ENCODE measurements around the gene CLEC11A.

Gene CLEC11A

DNA sequence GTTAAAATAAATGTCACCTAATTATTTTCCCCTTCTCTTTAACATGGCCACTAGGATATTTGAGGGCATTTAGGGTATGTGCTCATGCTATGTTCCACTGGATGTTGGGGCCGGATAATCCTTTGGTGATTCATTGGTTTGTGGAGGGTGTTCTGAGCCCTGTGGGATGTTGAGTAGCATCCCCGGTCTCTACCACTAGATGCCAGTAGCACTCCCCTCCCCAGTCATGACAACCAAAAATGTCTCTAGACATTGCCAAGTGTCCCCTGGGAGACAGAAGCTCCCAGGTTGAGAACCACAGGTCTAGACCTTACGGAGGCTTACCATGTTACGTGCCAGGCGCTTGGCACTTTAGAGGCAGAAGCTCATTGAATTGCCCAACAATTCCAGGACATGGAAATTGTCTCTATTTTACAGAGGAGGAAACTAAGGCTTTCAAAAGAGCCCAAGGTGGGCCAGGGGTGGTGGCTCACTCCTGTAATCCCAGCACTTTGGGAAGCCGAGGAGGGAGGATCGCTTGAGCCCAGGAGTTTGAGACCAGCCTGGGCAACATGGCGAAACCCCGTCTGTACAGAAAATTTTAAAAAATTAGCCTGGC, 17.6 kb upstream of the CLEC11A start:
- DNase-seq: peak; percentile 24

DNA sequence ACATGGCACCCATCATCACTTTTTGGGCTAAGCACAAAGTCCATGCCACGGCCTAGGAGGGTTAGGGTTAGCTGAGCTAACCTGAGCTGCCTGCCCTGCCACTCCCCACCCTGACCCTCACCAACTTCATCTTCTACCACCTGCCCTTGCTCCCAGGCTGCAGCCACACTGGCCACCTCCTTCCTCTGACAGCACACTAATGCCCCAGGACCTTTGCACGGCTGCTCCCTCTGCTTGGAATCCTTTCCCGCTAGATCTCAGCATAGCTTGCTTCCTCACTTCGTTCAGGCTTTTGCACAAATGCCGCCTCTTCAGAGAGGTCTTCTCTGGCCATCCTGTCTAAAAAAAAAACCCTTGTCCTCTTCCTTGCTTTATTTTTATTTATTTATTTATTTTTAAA, 16.8 kb upstream of the CLEC11A start:
- DNase-seq: no peak

DNA sequence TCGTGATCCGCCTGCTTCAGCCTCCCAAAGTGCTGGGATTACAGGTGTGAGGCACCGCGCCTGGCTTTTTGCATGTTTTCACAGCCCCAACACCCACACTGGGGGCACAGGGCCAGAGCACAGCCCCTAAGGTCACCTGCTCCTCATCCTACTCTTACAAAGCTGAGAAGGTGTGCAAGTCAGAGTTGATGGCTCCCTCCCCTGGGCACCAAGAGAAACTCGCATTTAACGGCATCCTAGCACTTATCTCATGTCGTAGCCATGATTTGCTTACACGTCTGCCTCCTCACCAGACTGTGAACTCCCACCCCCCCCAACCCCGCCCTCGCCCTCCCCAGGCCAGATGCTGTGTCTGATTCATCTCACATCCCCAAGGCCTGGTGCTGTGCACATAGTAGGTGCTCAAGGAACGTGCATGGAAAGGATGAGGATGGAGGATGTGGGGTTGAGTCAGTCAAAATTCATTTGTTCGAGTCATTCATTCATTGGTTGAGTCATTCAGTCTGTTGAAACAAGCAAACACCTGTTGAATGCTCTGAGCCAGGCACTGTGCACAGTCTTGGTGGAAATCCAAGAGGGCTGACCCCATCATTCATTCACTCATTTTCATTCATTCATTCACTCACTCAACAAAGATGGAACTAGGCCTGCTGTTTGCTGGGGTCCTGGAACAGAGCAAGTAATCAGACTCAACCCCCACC, 14.8 kb upstream of the CLEC11A start:
- no peak for DNase-seq

DNA sequence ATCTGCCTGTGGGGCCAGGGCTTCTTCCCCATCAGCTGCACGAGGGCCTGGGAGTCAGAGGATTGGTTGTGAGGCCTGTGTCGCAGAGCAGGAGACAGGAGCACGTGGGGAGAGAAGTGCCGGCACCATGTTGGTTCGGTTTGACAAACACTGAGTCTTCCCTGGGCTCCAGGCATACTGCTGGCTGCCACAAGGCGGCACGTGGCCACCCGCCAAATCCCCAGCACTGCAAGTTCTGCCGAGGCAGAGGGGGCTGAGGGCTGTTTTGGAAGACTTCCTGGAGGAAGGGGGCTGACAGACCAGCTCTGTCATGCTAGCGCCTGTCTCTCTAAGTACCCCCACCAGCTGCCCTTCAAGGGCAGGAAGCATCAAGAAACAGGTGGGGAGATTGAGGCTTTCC, 13.1 kb upstream of the CLEC11A start:
- DNase-seq: no peak

DNA sequence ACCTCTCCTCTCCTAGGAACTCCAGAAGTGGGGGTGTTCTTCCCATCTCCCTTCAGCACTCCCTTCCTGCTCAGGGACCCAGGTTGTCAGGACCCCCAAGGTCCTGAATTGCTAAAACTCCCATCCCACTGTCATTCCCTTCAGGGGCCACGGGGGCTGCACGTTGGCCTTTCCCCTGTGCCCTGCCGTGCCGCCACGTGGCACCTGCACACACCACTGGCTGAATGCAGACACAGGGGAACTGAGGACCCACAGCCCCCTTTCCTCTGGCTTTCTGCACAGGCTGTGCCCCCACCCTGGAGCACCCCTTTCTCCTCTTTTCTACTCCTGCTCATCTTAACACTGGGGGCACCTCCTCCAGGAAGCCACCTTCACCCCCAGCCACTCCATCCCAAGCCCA, 12.6 kb upstream of the CLEC11A start:
- DNase-seq: no peak

DNA sequence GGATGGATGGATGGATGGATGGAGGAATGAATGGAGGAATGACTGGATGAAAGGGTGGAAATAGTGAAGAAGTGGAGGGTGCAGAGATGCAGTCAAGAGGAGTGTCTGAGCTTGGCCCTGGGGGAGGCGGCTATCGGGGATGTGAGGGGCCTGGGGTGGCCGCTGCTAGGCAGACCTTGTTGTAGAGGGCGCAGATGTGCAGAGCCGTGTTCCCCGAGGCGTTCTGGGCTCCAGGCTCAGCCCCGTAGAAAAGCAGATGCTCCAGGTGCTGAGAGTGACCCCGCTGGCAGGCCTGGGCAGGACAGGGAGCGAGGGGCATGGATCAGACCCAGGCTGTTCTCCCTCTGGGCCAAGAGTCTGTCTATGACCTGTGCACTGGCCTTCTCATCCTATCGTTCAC, 12.0 kb upstream of the CLEC11A start:
- DNase-seq: no peak

DNA sequence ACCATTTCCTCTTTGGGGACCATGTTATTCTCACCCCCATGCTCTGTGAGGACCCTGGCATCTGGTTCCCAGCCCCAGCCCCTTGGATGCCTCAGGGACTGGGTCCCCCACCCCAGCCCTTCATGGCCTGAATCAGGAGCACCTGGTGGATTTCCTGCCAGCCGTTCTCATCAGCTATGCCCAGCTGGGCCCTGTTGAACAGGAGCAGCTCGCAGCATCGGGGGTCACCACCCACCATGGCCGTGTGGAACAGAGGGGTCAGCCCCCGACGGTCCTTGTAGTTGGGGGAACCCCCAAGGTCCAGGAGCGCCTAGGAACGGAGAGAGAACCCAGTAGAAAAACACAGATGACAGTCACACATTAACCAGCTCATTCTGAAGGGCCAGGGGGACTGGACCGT, 11.4 kb upstream of the CLEC11A start:
- DNase-seq: no peak

DNA sequence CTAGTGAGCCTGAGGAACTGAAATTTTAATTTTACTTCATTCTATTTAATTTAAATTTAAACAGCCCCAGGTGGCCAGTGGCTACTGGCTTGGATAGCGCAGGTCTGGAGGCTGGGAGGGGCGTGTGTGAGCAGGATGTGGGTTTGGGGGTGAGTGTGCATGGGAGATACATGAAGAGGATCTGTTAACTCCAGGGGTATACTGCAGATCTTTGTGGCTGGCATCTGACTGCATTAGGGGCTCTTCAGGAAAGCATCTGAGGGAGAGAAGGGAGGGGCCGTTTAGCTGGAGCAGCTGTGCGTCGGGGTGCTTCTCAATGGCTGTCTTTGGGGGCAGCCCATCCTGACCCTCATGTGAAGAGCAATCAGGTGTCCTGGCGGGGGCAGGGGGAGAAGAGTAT, 10.3 kb upstream of the CLEC11A start:
- DNase-seq: no peak

DNA sequence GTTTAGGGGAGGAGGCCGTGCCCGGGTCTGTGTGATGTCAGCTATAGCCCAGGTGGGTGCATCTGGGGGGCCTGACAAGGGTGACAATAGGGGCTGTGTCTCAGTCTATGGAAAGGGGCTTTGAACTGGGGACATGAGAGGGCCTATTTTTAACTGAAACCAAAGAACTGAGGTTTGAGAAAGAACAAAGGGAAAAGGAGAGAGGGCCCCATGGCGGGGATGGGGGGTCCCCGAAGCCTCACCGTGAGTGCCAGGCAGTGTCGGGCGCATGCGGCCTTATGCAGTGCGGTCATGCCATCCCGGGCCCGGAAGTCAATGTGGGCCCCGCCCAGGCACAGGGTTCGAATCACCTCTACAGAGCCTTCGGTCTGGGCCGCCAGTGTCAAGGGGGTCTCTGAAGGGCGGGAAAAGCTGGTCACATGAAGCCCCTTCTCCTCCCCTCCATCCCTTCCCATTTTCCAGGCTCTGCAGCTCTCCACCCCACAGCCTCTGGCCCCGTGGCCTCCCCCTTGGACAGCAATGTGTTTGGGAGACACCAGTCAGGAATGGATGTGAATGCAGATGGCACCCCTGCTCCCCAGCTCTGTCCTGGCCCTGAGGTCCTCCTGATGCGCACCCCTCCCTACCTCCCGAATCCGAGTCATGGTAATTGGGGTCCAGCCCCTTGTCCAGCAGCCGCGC, 9.5 kb upstream of the CLEC11A start:
- peak; percentile 13 for DNase-seq

DNA sequence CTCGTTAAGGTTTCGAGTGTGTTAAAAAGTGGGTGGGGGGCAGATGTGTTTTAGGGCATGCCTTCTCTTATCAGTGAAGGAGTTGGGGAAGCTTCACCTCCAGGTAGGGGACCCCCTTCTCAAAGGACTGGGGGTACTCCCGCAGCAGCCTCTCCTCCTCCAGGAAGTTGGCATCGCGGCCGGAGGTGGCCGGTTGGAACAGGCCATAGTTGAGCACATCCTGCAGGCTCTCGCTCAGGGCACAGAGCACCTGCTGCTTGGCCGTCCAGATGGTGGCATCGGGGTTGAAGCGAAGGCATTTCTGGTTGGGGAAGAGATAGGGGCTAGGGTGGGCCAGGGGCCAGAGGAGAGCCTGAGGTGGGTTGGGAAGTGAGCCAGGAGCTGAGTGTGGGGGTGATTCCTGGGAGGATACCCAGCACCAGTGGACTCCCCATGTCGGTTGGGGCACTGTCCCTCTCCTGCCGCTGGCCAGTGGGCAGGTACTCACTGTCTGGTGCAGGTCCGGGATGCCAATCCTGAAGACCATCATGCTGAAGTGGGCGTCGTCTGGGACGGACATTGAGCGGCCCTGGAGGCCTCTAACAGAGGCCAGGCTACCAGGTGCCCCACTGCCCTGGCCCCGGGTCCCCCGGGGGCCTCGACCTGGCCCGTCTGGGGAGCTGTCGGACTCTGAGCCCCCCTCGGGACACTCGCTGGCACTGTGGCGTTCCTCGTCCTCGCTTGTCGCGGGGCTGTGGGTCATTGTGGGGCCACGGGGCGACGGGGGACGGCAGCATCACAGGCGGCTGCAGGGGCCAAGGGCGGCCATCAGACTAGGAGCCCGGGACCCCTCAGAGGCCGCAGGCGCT, 6.8 kb upstream of the CLEC11A start:
- no peak for DNase-seq

DNA sequence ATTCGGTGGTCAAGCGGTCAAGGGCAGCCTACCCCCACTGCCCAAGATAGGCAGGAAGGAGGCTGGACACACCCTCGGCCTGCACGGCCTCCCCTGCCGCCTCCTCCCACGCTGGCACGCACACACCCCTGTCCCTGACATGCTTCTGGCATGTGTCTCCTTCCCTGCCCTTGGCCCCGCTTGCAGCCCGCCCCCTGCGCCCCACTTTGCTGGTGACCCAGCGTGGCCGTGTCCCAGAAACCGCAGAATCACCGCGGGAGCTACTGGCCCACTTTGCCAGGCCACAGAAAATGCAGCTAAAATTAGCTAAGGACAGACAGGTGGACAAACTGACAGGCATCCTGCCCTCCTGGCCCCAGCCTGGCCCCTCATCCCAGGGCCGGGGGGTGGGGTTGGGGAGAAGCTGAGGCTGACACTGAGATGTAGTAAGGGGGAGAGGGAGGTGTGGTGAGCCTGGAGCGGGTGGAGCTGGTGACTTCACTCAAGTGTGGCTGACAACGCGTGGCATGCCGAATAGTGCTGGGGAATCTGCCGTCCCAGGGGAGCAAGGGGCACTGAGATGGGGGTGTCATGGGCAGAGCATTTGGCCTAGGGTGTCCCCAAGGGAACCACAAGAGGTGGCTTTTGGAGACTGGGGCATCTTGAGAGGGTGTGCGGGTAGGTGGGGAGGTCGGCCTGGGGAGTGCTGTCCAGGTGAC, 6.0 kb upstream of the CLEC11A start:
- DNase-seq: no peak

DNA sequence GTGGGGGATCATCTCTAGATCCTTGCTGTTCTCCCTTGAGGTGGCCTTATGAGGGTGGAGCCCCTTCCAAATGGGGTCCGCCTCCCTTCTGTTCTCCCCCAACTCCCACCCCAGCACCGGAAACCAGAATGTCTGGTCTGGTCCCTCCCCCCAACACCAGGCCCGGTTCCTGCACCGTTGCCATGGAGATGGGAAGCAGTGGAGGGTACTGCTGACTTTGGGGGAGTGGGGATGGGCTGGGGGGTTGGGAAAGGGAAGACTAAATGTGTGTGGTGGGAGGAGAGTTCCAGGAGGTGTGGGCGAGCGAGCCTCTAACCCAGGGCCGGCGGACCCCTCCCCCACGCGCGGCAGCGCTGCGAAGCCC, 5.3 kb upstream of the CLEC11A start:
- DNase-seq: no peak

DNA sequence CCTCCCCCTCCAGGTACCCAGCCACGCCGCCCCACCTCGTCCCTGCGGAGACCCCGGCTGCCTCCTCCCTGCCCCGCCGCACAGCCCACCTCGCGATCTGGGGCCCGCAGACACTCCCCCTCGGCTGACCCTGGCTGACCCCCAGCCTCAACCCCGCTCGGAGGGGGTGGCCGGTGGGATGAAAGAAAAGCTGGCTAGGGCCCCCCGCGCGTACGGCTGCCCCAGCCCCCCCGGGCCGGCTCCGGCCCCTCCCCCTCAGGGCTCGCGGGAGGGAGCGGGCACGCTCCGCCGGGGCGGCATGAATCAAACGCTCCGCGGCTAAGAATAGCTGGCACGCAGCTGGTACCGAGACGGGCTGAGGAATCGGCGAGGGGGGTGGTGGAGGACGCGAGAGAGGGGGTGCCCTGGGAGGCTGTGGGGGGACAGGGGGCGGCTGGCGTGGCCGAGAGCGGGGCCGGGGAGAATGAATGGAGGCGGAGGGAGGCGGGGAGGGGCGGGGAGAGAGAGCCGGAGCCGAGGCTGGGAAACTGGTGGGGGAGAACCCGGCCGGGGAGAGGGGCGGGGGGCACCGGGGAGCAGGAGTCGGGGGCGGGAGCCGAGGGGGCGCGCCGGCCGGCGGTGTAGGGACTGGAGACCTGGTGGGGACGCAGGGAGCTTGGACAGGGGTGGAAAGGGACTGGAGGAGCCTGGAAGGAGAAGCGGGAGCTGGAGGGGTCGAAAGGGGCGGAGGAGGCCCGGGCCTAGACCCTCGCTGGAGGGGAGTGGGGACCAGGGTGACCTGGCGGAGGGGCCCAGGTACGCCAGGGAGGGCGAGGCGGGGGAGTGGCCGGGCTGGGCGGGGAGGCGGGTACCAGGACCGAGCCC, 4.7 kb upstream of the CLEC11A start:
- no peak for DNase-seq

DNA sequence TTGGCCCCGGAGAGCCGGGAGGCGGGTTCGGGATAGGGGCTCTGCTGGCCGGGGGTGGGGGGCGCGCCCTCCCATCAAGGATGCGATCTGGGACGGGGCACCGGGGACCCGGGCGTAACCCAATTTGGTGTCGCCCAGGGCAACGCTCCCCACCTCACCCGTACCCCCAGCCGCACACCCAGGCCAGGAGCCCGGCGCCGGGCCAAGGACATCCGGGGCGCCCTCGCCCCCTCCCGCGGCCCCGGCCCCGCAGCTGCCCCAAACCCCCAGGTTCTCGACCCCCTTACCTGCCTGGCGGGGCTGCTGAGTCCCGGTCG, 4.1 kb upstream of the CLEC11A start:
- DNase-seq: no peak

DNA sequence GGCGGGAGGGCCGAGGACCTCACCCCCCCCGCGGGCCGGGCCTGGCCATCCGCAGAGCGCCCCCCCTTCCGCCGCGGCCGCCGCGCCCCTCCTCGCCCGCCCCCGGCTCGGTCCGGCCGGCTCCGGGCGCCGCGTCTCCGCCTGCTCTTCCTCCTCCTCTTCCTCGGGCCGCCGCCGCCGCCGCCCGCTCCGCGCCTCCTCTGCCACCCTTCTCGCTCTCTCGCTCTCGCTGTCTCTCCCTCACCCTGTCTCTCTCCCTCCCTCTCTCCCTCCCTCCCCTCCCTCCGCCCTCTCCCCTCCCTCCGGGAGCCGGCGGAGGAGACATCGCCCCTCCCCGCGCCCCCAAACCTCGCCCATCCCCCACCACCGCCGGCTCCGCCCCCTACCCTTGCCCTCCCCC, 3.6 kb upstream of the CLEC11A start, which contains the start of gene SHANK1:
TSS of gene SHANK1 (minus strand) at position 237 of the 400 bp plus-strand sequence. CDS start 2,883 bp downstream, outside the sequence.
- DNase-seq: no peak

DNA sequence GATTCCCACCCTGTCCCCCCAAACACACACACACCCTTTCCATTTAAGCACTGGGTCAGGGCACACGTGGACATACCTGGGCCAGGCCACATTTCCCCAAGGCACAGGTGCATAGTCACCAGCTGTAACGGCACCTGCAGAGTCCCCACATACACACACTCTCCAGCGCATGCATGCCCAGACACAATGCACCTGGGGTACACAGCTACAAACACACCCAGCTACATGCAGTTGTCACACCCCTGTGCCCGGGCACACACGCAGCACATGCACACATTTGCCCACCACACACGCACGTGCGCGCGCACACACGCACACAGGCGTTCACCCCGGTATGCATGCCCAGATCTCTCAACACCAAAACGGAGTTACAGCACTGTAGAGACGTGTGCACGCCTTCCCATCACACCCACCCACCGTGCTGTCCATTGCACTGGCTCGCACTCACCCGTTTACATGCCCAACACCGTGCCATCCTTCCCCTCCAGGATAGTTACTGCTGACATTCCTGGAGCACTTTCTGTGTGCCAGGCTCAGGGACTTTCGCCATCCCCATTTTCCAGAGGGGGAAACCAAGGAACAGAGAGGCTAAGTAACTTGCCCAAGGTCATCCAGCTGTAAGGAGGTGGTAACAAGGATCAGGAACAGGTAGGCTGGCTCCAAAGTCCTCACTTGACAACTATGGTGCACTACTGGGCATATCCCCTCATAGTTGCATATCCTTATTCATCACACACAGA, 2.8 kb upstream of the CLEC11A start:
- no peak for DNase-seq

DNA sequence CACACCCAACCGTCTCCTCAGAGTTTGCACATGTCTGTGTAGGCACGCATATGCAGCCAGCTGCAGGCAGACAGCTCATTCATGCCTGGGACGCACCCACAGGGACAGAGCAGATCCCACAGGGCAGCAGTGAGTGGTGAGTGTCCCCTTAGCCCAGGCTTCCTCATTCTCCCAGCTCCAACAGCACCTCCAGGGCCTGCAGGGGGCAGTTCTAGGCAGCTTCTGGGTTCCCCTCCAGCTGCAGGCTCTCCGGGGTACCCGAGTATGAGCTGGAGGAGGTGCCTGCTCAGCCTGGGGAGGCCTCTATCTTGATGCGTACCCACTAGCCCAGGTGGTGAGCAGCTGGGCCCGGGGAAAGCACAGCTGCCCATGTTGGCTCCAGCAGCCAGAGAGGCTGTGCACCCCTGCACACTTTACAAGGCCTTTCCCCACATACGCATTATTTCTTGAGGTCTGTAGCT, 2.2 kb upstream of the CLEC11A start:
- DNase-seq: no peak

DNA sequence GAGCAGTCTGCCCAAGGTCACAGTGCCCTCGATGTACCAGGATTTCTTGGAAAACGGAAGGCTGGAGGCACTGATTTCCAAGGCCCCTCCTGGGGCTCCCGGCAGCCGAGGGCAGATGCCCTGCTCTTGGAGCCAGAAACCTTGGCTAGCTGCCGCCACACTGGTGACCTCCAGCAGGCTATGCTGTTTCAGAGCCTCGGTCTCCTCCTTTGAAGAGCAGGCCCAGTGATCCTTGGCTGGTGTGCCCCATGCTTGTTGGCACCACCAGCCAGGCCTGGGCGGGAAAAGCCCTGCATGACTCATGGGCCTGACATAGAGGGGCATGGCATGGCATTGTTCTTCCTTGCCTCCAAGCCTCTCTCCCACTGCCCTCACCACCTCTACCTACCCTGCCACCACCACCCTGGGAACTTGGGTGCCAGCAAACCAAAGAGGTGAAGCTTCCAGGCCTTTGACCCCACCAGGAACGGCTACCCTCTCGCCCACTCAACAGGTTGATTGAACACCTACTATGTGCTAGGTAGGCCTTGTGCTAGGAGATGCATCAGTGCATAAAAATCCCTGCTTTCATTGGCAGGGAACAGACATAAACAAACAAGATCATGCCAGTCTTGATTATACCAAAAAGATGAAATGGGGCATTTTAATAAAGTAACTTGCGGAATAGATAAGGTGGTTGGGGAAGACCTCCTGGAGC, 1.6 kb upstream of the CLEC11A start:
- DNase-seq: no peak

DNA sequence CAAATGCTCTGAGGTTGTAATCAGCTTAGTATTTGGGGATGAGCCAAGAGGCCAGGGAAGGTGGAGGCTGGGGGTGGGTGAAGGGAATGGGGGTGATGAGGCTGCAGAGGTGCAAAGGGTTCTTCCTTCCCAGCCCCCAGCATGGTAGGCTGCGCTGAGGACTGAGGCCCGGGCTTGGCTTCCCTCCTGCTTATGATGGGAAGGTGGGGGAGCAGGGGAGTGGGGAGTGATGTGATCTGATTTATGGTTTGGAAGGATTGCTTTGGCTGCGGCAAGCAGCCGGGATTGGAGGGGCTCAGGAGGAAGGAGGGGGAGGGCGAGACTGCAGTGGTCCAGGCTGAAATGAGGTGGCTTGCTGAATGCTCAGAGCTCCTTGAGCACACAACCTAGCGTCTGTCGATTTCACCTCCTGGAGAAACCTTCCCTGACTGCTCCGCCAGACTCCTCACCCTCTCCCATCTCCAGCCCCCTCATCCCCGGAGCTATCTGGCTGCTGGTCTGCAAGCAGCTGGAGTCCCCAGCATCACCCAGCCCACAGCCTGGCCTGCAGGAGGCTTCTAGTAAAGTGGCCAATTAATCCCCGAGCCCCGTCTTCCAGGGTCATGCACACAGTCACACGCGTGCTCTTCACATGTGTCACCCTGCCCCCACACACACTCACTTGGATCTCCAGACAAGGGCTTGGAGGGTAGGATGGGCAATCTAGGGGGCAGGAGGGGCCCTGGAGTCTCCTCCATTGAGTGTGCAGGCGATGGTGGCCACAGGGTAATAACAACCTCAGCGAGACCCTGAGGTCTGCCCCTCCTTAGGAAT, 757 bp upstream of the CLEC11A start:
- DNase-seq: no peak
